Suprapubic skin (tissue), 4 donors: ENCODE data around the gene PFDN2. TPM values are rescaled to one million over a fixed set of nuclear protein-coding genes. Genes with fewer than 3 reads are reported as not detected.

Source experiments
- DNase-seq, 2 donors: peaks; one replicate each; pipeline ENCODE4 v3.0.0-alpha.2; 2019; ENCODE audit warnings: low spot score in 2 of 2
- H3K27ac ChIP-seq: fragments of 200-600 bp; sonication (generic); one replicate; pipeline ENCODE4 v1.5.1; 2019
- H3K27me3 ChIP-seq: fragments of 200-600 bp; sonication (generic); one replicate; pipeline ENCODE4 v1.5.1; 2019
- H3K36me3 ChIP-seq: fragments of 200-600 bp; sonication (generic); one replicate; pipeline ENCODE4 v1.5.1; 2019
- H3K4me1 ChIP-seq: fragments of 200-600 bp; sonication (generic); one replicate; pipeline ENCODE4 v1.5.1; 2019
- H3K4me3 ChIP-seq: fragments of 200-600 bp; sonication (generic); one replicate; pipeline ENCODE4 v1.5.1; 2019; ENCODE audit warnings: mild to moderate bottlenecking
- H3K9me3 ChIP-seq: fragments of 200-600 bp; sonication (generic); one replicate; pipeline ENCODE4 v1.5.1; 2019
- EP300 ChIP-seq: sonication (generic); formaldehyde crosslinking; IDR thresholded peaks from one replicate; pipeline ENCODE4 v1.6.1; 2017; ENCODE audit warnings: antibody characterized with exemption
- POLR2A ChIP-seq, 2 donors: fragments of 450-650 bp; IDR thresholded peaks; one replicate each; pipeline ENCODE4 v1.6.1; 2017; ENCODE audit warnings: antibody characterized with exemption in 2 of 2, mild to moderate bottlenecking in 2 of 2, moderate library complexity in 2 of 2
- POLR2AphosphoS5 ChIP-seq, 3 donors: sonication (generic); formaldehyde crosslinking; IDR thresholded peaks; one replicate each; pipeline ENCODE4 v1.6.1; 2017; ENCODE audit warnings: antibody characterized with exemption in 3 of 3
- whole genome bisulfite sequencing: methylation state at CpG from one replicate; pipeline ENCODE4 v1.1.5; 2018; 5-methylcytosine and 5-hydroxymethylcytosine counted together
- total RNA-seq, 4 donors: library from RNA; depleted of rRNA; stranded (reverse); fragments of >200 nt; gene quantifications; one replicate each; pipeline ENCODE4 v1.1.0, GENCODE V29; 2016
- TF ChIP-seq, protein P1 (sequence below), 2 donors: fragments of 200-600 bp in 1 of 2; fragments of 450-650 bp in 1 of 2; sonication (generic) in 1 of 2; IDR thresholded peaks; one replicate each; pipeline ENCODE4 v1.5.1; 2016 to 2019; ENCODE audit warnings: antibody characterized with exemption in 2 of 2, mild to moderate bottlenecking in 1 of 2, moderate library complexity in 1 of 2

Gene PFDN2
- total RNA-seq, 4 donors from 2014 or later, result 21.3 to 33.9 (median 27.1) TPM

DNA sequence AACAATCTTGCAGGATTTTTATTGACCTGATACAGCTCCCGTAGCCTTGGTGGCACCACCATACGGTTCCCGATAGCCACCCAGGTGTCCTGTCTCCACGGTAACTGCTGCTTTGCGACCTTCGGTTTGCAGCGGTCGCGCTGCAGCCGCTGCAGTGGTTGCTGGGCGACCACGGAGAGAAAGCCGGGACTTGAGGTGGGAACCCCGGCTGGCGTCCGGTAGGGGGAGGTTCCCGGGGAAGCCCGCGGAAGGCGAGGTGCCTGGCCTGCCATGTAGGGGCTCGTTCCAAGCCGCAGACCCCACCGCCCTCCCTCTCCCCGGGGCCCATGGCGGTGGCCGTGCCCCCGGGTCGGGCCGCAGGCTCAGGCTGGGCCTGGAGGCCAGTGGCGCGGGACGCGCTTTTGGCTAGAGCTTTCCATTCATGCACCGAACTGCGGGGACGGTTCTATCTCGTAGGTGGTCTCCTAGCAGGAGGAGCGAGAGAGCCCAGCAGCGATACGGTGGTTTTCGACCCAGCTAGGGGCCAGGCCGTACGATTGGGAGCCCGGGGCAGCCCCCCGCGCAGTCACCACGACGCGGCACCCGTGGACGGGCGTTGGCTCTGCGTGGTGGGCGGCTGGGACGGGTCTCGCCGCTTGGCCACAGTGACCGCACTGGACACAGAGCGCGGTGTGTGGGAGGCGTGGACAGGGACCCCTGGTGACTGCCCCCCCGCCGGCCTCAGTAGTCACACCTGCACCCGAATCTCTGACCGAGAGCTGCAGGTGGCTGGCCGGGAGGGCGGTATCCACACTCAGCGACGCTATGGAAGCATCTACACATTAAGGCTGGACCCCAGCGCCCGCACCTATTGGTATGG, 19.4 kb downstream of the PFDN2 start, which contains the start of gene KLHDC9:
KLHDC9 (plus strand) TSS at position 152 of the 859 bp plus-strand sequence; CDS start at position 327, 175 bp downstream.
- no peaks in the 10 kb centered on the region for H3K27me3 ChIP-seq
- TF ChIP-seq POLR2AphosphoS5 (IDR thresholded peaks at IDR 0.05), result no peak
- TF ChIP-seq, protein P1, sequence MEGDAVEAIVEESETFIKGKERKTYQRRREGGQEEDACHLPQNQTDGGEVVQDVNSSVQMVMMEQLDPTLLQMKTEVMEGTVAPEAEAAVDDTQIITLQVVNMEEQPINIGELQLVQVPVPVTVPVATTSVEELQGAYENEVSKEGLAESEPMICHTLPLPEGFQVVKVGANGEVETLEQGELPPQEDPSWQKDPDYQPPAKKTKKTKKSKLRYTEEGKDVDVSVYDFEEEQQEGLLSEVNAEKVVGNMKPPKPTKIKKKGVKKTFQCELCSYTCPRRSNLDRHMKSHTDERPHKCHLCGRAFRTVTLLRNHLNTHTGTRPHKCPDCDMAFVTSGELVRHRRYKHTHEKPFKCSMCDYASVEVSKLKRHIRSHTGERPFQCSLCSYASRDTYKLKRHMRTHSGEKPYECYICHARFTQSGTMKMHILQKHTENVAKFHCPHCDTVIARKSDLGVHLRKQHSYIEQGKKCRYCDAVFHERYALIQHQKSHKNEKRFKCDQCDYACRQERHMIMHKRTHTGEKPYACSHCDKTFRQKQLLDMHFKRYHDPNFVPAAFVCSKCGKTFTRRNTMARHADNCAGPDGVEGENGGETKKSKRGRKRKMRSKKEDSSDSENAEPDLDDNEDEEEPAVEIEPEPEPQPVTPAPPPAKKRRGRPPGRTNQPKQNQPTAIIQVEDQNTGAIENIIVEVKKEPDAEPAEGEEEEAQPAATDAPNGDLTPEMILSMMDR (IDR thresholded peaks at IDR 0.05), result peak in 1 of 2 donors; percentile 11
- H3K4me1 ChIP-seq, result peaks cover 33% of the 10 kb centered on the region
- H3K9me3 ChIP-seq, result no peaks in the 10 kb centered on the region
- 16% methylated on average over 37 of the region's 71 CpGs for WGBS
- peaks cover 19% of the 10 kb centered on the region for H3K36me3 ChIP-seq
- H3K27ac ChIP-seq, result peak within 1 kb of the TSS; percentile 39
- DNase-seq, result no peak
- peak within 1 kb of the TSS; percentile 72 for H3K4me3 ChIP-seq

GRCh38 chr1:161096530-161096929, 21.3 kb downstream of the PFDN2 start:
- H3K4me3 ChIP-seq, result no peak overlapping the region
- WGBS, result 7% methylated on average over 1 of the region's 1 CpG
- peak overlapping the region; percentile 23 for H3K27ac ChIP-seq
- no peak for DNase-seq
- no peaks in the 10 kb centered on the region for H3K9me3 ChIP-seq
- H3K36me3 ChIP-seq, result peaks cover 12% of the 10 kb centered on the region
- no peaks in the 10 kb centered on the region for H3K27me3 ChIP-seq
- H3K4me1 ChIP-seq, result peaks cover 40% of the 10 kb centered on the region
- TF ChIP-seq POLR2AphosphoS5 (IDR thresholded peaks at IDR 0.05) (peak in 1 of 3 donors; percentile 25), POLR2A (IDR thresholded peaks at IDR 0.05) (no peak)

GRCh38 chr1:161096015-161096414, 21.8 kb downstream of the PFDN2 start:
- no peaks in the 10 kb centered on the region for H3K27me3 ChIP-seq
- H3K36me3 ChIP-seq, result peaks cover 7% of the 10 kb centered on the region
- peak overlapping the region; percentile 23 for H3K27ac ChIP-seq
- WGBS, result 88% methylated on average over 2 of the region's 2 CpGs
- no peak for DNase-seq
- H3K4me3 ChIP-seq, result no peak overlapping the region
- TF ChIP-seq POLR2A (IDR thresholded peaks at IDR 0.05), result no peak
- TF ChIP-seq EP300, result no peak
- TF ChIP-seq, protein P1 (IDR thresholded peaks at IDR 0.05), result no peak
- TF ChIP-seq POLR2AphosphoS5 (IDR thresholded peaks at IDR 0.05), result no peak
- peaks cover 46% of the 10 kb centered on the region for H3K4me1 ChIP-seq
- H3K9me3 ChIP-seq, result no peaks in the 10 kb centered on the region

DNA sequence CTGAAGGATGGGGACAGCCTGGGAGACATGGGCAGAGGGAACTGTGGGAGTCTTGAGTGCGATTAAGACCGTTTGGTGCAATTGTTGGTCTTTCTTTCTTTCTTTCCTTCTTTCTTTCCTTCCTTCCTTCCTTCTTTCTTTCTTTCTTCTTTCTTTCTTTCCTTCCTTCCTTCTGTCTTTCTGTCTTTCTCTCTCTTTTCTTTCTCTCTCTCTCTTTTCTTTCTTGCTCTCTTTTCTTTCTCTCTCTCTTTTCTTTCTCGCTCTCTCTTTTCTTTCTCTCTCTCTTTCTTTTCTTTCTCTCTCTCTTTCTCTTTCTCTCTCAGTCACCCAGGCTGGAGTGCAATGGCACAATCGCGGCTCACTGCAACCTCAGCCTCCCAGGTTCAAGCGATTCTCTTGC, 22.6 kb downstream of the PFDN2 start:
- TF ChIP-seq EP300 (no peak), POLR2A (IDR thresholded peaks at IDR 0.05) (no peak), POLR2AphosphoS5 (IDR thresholded peaks at IDR 0.05) (no peak)
- TF ChIP-seq, protein P1 (IDR thresholded peaks at IDR 0.05), result no peak
- no peaks in the 10 kb centered on the region for H3K27me3 ChIP-seq
- WGBS, result 88% methylated on average over 6 of the region's 6 CpGs
- H3K4me1 ChIP-seq, result peaks cover 48% of the 10 kb centered on the region
- H3K27ac ChIP-seq, result no peak overlapping the region
- no peaks in the 10 kb centered on the region for H3K36me3 ChIP-seq
- no peak overlapping the region for H3K4me3 ChIP-seq
- no peak for DNase-seq
- H3K9me3 ChIP-seq, result no peaks in the 10 kb centered on the region

- Histone ChIP-seq H3K4me1 (peaks cover 55% of the 10 kb centered on the region), H3K27ac (no peak overlapping the region), H3K4me3 (no peak overlapping the region), H3K9me3 (no peaks in the 10 kb centered on the region), H3K36me3 (no peaks in the 10 kb centered on the region), H3K27me3 (no peaks in the 10 kb centered on the region)
- 95% methylated on average over 14 of the region's 14 CpGs for WGBS
- TF ChIP-seq, protein P1 (IDR thresholded peaks at IDR 0.05), result no peak
- no peak for TF ChIP-seq POLR2AphosphoS5 (IDR thresholded peaks at IDR 0.05)
- TF ChIP-seq EP300, result no peak
- no peak for DNase-seq
Observed at GRCh38 chr1:161094481-161094880, 23.4 kb downstream of the PFDN2 start.
